HG03558 (cell line): Measurements from ENCODE around the gene CELSR1.

Experiments used
- ATAC-seq: cut with Tn5 transposase; IDR thresholded peaks from one replicate; pipeline ENCODE4 v1.9.1; 2021; ENCODE audit warnings: moderate number of reproducible peaks; ENCODE audit not compliant: unreplicated experiment; ENCODE audit errors: extremely low read depth

Gene CELSR1

DNA sequence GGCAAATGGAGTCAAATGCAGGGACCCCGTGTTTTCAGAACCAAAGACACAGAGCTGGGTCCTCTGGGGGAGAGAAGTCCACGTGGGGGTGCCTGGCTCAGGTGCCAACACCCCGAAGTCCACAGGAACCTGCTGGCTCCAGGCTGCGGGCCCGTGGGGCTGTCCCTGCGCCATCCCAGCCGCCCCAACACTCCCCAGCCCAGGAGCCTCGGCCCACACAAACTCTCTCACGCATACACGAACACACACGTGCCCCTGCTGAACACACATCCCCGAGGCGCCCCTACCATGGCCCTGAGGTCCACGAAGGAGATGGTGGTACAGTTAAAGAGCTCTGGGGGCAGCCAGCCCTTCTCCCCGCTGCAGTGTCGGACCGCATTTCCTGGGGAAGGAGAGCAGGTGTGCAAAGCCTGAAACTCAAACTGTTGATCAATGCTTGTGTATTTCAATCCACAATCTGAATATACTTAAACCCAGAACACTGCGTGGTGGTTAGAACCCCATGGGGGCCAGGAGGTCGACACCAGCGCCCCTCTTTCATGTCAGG, 147.2 kb downstream of the CELSR1 start:
- ATAC-seq, result no peak

DNA sequence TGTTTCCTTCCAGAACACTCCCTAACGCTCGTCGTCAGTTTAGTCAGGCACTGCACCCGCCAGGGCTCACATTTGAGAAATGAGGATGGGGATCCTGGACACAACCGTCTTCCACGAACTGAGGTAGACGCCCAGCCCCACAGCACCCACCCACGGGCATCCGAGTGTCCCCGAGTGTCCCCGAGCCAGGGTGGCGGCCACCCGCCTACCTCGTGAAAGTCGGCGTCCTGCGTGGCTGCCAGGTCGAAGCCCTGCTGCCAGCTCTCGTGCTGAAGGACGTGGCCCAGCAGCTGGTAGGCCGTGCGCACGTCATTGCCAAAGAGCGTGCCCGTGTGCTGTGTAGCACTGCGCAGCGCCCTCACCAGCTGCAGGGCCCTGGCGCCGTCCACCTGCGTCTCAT, 148.3 kb downstream of the CELSR1 start:
- no peak for ATAC-seq

DNA sequence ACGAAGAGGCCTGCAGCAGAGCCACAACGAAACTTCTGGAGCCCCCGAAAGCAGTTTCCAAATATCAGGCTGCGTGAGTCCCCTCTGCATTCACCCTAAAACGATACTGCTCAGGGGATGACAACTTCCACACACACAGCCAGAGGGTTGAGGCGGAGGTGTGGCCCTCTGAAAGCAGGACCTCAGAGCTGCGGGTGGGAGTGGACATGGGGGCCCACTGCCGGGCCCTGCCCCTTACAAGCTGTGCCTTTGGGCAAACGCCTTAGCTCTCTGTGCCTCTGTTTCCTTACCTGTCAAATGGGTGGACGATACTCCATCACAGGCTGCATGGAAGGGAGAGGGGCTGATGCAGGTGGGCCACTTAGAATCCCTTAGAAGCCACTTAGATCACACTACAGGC, 148.8 kb downstream of the CELSR1 start:
- ATAC-seq, result no peak

- ATAC-seq, result no peak
Observed at GRCh38 chr22:46387748-46388147, 149.7 kb downstream of the CELSR1 start.

DNA sequence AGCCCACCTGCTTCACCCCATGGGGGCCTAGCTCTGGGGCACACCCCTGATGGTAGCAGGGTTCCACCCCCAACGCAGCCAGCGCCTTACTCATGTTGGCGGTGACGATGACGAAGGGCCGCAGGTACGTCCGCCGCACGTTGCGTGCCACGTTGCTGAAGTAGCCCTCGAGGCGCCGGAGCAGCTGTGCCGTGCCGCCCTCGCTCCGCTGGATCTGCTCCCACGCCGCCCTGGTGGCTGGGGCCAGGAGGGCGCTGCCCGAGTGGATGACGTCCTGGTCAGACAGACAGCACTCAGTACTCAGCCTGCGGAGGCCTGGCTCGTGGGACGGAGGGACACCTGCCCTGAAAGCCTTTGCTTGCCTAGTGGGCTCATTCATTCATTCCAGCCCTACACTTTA, 151.1 kb downstream of the CELSR1 start:
- no peak for ATAC-seq

DNA sequence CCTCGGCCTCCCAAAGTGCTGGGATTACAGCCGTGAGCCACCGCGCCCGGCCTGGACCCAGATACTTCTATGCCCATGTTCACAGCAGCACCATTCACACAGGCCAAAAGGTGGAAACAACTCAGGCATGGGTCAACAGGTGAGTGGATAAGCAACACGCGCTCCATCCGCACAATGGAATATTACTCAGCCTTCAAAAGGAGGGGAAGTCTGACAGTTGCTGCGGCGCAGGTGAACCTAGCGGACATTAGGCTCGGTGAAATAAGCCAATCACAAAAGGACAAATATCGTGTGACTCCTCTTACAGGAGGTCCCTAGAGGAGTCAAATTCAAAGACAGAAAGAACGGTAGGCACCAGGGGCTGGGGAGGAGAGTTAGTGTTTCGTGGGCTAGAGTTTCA, 154.9 kb downstream of the CELSR1 start:
- ATAC-seq, result no peak

DNA sequence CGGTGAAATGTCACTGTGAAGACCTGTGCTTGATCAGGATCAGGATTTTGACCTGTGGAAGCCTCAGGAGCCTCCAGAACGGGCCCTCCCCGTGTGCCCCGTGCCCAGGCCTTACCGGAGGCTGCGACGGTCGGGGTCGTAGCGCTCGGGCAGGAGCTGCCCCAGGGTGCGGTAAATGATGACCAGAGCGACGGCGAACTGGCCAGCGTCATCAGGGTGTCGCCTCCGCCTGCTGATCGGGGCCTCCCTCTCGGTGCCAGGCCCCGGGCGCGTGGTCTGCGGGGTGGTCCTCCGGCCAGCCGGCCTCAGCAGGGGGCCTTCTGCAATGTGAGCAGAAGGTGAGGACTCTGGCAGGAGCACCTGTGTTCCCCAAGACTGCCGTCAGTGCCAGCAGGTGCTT, 155.7 kb downstream of the CELSR1 start:
- no peak for ATAC-seq

- ATAC-seq, result no peak
Observed at GRCh38 chr22:46381142-46381541, 156.3 kb downstream of the CELSR1 start.

DNA sequence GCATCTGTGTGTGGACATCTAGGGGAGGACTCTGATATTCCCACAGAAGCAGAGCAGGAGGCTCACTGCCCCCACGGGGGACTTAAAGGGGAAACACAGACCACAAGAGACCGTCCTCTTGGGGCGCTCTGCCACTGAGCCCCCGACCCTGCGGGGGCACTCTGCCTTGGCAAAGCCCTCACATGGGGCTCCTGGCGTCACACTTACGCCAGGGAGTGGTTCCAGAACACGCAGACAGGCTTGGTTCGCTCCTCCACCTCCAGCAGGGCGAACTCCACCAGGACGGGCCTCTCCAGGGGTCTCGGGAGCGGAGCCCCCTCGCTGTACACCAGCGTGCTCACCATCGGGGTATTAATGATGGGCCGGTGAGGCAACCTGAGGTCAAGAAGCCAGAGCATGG, 156.8 kb downstream of the CELSR1 start:
- ATAC-seq, result no peak

- no peak for ATAC-seq
Observed at GRCh38 chr22:46380069-46380468, 157.4 kb downstream of the CELSR1 start.

GRCh38 chr22:46379066-46379930, 158.1 kb downstream of the CELSR1 start:
- ATAC-seq, result no peak

DNA sequence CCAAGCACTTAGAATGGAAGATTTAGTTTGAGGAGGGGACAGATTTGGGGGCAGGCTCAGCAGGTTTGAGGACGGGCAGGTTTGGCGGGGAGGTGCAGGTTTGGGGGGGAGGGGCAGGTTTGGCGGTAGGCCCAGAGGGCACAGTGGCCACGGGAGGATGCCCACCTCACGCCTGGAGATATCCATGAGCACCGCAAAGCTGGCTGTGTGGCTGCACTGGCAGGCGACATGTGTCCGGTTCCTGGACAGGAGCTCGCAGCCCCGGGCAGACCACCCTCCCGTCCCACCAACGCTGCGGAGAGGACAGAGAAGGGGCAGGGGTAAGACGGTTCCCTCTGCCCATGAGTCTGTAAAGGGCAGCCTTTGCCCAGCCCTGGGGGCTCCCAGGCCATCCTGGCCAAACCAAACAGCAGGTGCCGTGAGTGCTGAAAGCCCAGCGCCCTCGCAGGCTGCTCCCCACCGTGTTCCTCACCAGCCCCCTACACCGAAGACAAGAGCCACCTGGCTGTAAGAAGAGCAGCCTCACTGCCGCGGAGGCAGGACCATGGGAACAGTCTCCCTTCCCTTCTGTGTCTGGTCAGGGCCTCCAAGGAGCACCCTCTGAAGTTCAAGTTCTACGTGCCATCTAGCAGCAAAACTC, 158.9 kb downstream of the CELSR1 start:
- ATAC-seq, result no peak

DNA sequence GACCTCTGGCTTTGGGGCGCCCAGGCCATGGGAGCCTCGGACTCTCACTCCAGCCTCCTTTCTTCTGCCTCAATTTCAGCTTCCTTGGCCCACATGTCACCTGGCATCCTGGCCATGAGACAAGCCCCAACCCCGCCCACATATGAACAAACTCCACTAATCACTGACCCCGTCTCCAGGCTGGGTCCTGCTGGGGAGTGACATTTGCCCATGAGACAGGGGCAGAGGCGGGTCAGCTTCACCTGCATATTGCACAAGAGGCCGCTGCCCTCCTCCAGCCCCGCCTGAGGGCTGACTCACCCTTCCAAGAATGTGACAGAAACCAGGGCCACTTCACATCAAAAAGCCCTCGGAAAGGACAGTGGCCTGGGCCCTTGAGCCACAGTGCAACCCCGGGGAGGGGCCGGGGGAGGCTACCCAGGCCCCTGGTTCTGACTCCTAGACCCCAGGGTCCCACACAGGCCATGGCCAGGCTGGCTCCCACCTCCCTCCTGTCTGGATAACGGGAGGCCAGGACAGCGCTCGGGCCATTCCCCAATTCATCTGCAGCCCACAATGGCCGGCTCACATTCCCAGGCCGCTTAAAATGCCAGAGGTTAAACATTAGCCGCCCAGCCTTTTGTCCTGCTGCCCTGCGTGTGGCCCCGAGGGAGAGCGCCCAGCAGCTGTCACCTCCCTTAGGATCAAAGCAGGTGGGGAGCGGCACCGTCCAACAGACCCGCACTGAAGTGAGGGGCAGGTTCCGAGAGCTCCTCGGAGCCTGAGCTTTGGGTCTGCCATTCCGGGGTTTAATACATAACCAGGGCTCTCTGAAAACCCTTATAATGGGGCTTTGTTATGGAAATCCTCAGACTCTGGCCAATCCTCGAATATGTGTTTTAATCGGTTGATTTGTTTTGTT, 159.6 kb downstream of the CELSR1 start:
- no peak for ATAC-seq

DNA sequence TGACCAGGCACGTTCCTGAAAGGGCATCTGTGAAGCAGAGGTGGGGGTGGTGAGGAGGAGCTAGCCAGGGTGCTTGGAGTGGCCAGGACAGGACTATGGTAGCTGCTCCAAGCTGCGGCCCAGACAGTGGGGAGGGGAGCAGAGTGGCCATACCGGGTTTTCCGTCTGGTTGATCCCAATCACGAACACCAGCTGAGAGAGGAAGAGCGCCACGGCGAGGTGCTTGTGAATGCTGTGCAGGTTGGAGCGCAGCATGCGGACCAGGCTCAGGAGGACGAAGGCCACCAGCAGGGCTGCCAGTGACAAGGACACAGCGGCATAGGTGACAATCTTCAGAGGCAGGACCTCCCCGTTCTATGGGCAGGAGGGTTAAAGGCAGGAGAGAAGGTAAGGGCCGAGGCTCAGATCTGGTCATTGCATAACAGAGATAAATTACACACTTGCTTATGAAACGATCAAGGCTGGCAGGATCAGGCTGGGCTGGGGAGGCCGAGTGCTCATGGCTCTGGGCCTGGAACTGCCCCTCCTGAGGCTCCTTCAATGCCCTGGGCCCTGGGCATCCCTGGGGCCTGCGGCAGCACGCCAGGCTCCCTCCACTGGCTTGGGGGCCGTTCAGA, 160.4 kb downstream of the CELSR1 start:
- ATAC-seq, result no peak

DNA sequence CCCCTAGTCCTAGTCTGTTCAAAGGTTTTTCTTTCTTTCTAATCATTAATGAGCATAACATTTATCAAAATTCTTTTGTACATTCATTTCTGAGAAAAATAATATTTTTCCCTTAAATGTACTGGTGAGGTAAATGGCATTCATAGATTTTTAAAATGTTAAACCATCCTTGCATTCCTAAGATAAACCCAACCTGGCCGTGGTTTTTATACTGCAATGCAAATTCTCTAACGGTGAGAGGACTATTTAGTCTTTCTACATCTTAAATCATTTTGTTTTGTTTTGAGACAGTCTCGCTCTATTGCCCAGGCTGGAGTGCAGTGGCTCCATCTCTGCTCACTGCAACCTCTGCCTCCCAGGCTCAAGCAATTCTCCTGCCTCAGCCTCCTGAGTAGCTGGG, 161.3 kb downstream of the CELSR1 start:
- ATAC-seq, result no peak

- ATAC-seq, result no peak
Observed at GRCh38 chr22:46374663-46375474, 162.6 kb downstream of the CELSR1 start.

DNA sequence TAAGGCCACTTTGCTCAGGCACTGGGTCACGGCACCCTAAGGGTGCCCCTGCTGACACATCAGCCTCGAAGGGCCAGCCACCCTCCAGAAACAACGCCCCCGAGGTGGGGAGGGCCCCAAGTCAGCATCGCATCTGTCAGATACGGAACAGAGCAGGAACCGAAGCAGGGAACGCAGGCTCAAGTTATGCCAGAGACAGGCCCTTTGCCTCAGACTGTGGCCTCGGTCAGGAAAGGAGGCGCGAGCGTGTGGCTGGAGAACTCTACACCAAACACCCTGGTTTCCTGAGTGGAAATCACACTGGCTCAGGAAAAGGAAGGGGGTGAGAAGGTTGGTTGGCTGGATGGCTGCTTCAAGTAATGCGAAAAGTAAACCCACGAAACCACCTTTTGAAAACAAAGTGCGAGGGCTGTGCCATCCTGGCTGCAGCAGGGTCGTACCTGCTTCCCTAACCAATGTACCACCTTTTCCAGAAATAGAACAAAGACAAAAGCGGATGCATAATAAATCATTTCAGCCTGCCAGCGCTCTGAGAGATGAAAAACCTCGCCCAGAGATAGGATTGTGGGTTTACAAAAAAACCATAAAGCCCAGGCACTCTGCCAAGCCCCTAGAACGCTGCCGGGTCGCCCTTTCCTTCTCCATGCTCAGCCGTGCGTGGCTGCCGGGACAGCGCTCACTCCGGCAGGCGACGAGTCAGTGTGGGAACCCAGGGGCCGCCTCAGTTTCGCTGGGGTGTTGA, 163.3 kb downstream of the CELSR1 start:
- no peak for ATAC-seq

GRCh38 chr22:46373159-46373558, 164.3 kb downstream of the CELSR1 start:
- no peak for ATAC-seq

- ATAC-seq, result no peak
Observed at GRCh38 chr22:46372686-46373085, 164.7 kb downstream of the CELSR1 start.
